ENCODE measurements around the gene ZNF496. TPM values are rescaled to one million over a fixed set of nuclear protein-coding genes. Genes with fewer than 3 reads are reported as not detected.

The ZNF496 gene
- total RNA-seq, 1 experiment from 2014 or later: 33.5 TPM

DNA sequence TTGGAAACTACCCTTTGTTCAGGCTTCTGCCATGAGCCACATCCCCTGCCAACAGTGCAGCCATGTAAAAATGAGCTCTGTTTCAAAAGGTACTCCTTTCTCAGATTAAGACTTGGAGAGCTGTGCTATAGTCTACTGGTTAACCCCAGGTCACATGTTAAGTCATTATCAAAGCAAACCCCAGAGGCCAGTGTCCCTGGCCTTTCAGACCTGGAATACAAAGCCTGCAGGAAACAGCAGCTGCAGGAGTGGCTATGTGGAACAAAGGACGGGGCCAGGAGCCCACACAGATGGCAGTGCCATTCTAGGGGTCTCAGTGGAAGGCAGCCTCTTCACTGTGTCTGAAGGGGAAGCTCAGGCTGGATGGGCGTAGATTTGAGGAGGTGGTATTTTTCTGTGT, 6.7 kb downstream of the ZNF496 start:
- Histone ChIP-seq H3K9me3 (replicated peaks) (no peaks in the 10 kb centered on the region), H3K4me1 (0 out of 2 replicates have a peak, but pooled peaks cover under 1% of the 10 kb centered on the region), H3K36me3 (peaks cover 60% of the 10 kb centered on the region), H3K27ac (no peak overlapping the region), H3K27me3 (no peaks in the 10 kb centered on the region), H3K4me3 (no peak overlapping the region)
- DNase-seq: peak; percentile 17 to 41

DNA sequence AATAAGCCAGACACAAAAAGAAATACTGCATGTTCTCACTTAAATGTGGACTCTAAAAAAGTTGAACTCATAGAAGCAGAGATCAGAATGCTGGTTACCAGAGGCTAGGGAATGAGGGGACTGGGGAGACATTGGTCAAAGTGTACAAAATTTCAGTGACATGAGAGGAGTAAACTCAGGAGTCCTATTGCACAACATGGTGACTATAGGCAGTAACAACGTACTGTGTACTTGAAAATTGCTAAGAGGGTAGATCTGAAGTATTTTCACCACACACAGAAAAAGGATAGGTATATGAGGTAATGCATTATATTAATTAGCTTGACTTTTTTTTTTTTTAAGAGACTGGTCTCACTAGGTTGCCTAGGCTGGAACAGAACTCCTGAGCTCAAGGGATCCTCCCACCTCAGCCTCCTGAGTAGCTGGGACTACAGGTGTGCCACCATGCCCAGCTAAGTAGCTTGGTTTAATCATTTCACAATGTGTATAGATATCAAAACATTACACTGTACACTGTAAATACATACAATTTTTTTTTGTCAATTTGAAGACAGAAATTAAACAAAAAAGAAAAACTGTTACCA, 7.4 kb downstream of the ZNF496 start:
- H3K9me3 ChIP-seq (replicated peaks): no peaks in the 10 kb centered on the region
- no peak overlapping the region for H3K4me3 ChIP-seq
- no peak for DNase-seq
- H3K4me1 ChIP-seq: no peaks in the 10 kb centered on the region
- H3K27me3 ChIP-seq: no peaks in the 10 kb centered on the region
- H3K27ac ChIP-seq: no peak overlapping the region
- H3K36me3 ChIP-seq: peaks cover 59% of the 10 kb centered on the region

GRCh38 chr1:247322849-247323586, 8.6 kb downstream of the ZNF496 start:
- Histone ChIP-seq H3K27me3 (no peaks in the 10 kb centered on the region), H3K4me3 (no peak overlapping the region), H3K9me3 (replicated peaks) (no peaks in the 10 kb centered on the region), H3K27ac (no peak overlapping the region), H3K36me3 (peaks cover 54% of the 10 kb centered on the region), H3K4me1 (no peaks in the 10 kb centered on the region)
- no peak for DNase-seq

- Histone ChIP-seq H3K27ac (no peak overlapping the region), H3K27me3 (no peaks in the 10 kb centered on the region), H3K9me3 (replicated peaks) (no peaks in the 10 kb centered on the region), H3K4me1 (no peaks in the 10 kb centered on the region), H3K36me3 (peaks cover 51% of the 10 kb centered on the region), H3K4me3 (no peak overlapping the region)
- no peak for DNase-seq
Observed at GRCh38 chr1:247322442-247322841, 9.2 kb downstream of the ZNF496 start.

GRCh38 chr1:247317702-247318101, 14.0 kb downstream of the ZNF496 start:
- Histone ChIP-seq H3K36me3 (peaks cover 47% of the 10 kb centered on the region), H3K4me3 (no peak overlapping the region), H3K27ac (no peak overlapping the region), H3K27me3 (no peaks in the 10 kb centered on the region), H3K9me3 (replicated peaks) (no peaks in the 10 kb centered on the region), H3K4me1 (no peaks in the 10 kb centered on the region)
- DNase-seq: no peak

- no peaks in the 10 kb centered on the region for H3K4me1 ChIP-seq
- no peaks in the 10 kb centered on the region for H3K9me3 ChIP-seq (replicated peaks)
- no peaks in the 10 kb centered on the region for H3K27me3 ChIP-seq
- H3K27ac ChIP-seq: no peak overlapping the region
- no peak for DNase-seq
- peaks cover 40% of the 10 kb centered on the region for H3K36me3 ChIP-seq
- no peak overlapping the region for H3K4me3 ChIP-seq
Observed at GRCh38 chr1:247316590-247317197, 15.0 kb downstream of the ZNF496 start.

GRCh38 chr1:247304031-247304430, 27.6 kb downstream of the ZNF496 start:
- peaks cover 58% of the 10 kb centered on the region for H3K36me3 ChIP-seq
- DNase-seq: no peak

DNA sequence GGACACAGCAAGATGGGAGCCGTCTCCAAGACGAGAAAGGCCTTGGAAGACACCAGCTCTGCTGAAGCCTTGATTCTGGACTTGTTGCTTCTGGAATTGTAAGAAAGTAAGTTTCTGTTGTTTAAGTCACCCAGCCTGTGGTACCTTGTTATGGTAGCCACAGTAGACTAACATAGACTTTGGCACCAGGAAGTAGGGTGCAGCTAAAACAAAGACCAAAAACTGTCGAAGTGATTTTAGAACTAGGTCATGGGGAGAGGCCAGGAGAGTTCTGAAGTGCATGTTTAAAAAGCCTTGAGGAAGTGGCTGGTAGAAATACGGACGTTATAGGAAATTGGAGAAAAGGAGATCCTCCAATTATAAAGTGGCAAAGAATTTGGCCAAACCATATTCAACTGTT, 28.5 kb downstream of the ZNF496 start:
- H3K27ac ChIP-seq: no peak overlapping the region
- H3K4me1 ChIP-seq: no peaks in the 10 kb centered on the region
- no peaks in the 10 kb centered on the region for H3K9me3 ChIP-seq (replicated peaks)
- no peak overlapping the region for H3K4me3 ChIP-seq
- no peak for DNase-seq
- no peaks in the 10 kb centered on the region for H3K27me3 ChIP-seq
- H3K36me3 ChIP-seq: peaks cover 55% of the 10 kb centered on the region

More at GRCh38 chr1:247304031-247304430, 27.6 kb downstream of the ZNF496 start:
- Histone ChIP-seq H3K27me3 (no peaks in the 10 kb centered on the region), H3K27ac (no peak overlapping the region), H3K4me1 (no peaks in the 10 kb centered on the region), H3K9me3 (replicated peaks) (no peaks in the 10 kb centered on the region), H3K4me3 (no peak overlapping the region)

GRCh38 chr1:247301176-247301540, 30.5 kb downstream of the ZNF496 start:
- Histone ChIP-seq H3K27ac (no peak overlapping the region), H3K36me3 (peaks cover 41% of the 10 kb centered on the region), H3K4me1 (no peaks in the 10 kb centered on the region), H3K9me3 (replicated peaks) (no peaks in the 10 kb centered on the region), H3K27me3 (no peaks in the 10 kb centered on the region), H3K4me3 (no peak overlapping the region)
- DNase-seq: no peak

DNA sequence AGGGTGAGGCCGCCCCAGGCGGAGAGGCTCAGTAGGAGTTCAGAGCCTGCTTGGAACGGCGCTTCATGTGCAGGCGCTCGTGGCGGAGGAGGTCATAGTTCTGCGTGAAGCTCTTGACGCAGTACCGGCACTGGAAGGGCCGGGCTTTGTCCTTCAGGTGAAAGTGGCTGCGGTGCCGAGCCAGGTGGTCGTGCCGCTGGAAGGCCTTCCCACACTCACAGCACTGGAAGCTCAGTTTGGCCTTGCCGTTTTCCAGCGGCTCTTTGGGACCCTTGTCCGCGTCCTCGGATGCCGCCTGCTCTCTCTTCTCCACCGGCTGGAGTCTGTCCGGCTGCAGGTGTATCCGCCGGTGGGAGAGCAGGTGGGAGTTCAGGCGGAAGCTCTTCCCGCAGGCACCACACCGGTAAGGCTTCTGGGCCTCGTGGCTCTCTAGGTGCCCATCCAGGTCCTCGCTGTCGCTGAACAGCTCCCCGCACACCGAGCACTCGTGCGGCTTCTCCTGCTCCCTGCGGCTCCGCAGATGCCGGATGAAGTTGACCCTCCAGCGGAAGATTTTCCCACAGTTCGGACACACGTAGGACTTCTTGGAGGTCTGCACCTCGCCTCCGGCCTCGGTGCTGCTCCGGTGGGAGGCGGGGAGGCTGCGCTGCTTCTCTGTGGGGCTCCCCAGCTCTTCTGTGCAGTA, 31.0 kb downstream of the ZNF496 start:
- Histone ChIP-seq H3K4me1 (no peaks in the 10 kb centered on the region), H3K4me3 (no peak overlapping the region), H3K27ac (no peak overlapping the region), H3K9me3 (replicated peaks) (no peaks in the 10 kb centered on the region), H3K36me3 (peaks cover 41% of the 10 kb centered on the region), H3K27me3 (no peaks in the 10 kb centered on the region)
- no peak for DNase-seq

GRCh38 chr1:247299723-247300381, 31.8 kb downstream of the ZNF496 start:
- H3K27me3 ChIP-seq: no peaks in the 10 kb centered on the region
- no peak overlapping the region for H3K4me3 ChIP-seq
- H3K4me1 ChIP-seq: no peaks in the 10 kb centered on the region
- H3K36me3 ChIP-seq: peaks cover 38% of the 10 kb centered on the region
- DNase-seq: no peak
- no peak overlapping the region for H3K27ac ChIP-seq
- H3K9me3 ChIP-seq (replicated peaks): no peaks in the 10 kb centered on the region

- Histone ChIP-seq H3K9me3 (replicated peaks) (no peaks in the 10 kb centered on the region), H3K4me1 (no peaks in the 10 kb centered on the region), H3K27ac (no peak overlapping the region), H3K27me3 (no peaks in the 10 kb centered on the region), H3K4me3 (no peak overlapping the region), H3K36me3 (peaks cover 28% of the 10 kb centered on the region)
- DNase-seq: no peak
Observed at GRCh38 chr1:247298701-247299100, 33.0 kb downstream of the ZNF496 start.

DNA sequence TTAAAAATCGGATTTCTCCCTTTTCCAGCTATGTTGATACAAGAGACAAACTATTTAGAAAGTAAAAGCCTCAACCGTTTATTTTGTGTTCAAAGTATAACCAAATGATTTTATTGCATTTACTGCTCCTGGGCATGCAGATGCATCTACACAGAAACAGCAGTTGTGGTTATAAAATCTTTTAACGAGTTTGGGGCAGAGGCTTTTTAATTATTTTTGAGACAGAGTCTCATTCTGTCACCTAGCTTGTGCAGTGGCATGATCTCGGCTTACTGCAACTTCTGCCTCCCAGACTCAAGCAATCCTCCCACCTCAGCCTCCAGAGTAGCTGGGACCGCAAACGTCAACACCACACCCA, 33.6 kb downstream of the ZNF496 start:
- H3K4me1 ChIP-seq: no peaks in the 10 kb centered on the region
- H3K36me3 ChIP-seq: peaks cover 22% of the 10 kb centered on the region
- no peaks in the 10 kb centered on the region for H3K27me3 ChIP-seq
- H3K9me3 ChIP-seq (replicated peaks): no peaks in the 10 kb centered on the region
- no peak overlapping the region for H3K4me3 ChIP-seq
- no peak for DNase-seq
- H3K27ac ChIP-seq: no peak overlapping the region

DNA sequence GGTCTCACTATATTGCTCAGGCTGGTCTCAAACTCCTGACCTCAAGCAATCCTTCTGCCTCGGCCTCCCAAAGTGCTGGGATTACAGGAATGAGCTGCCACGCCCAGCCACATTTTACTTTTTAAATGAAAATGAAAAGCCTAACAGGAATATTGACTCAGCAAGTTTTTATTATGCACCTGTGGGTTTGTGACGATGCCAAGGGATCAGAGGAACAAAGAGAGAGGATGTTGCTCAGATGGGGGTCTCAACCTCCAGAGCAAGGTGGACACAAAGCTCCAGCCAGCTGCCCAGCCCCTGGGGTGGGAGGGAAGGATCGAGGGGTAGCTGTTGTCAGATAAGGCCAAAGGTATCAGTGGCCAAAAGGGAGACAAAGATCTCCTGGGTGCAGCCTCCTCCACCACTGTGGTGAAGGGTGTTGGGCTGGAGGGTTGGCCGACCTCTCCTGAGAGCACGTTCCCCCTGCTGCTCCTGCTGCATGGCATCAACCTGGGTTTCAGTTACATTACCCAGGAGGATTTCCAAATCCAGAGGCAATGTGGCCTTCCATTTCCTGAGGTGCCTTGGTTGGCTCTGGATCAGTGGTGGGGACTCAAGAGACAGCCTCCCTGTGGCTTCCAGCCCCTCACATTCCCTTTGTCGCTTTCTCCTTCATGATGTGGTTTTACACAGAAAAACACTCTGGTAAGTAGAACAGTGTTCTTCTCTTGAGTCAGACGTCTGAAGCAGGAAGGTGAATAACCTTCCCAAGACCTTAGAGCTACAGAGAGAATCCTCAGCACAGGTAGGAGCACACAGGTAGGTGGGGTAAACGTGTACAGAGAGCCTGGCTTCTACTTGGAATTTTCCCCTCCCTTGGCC, 34.2 kb downstream of the ZNF496 start:
- Histone ChIP-seq H3K4me3 (no peak overlapping the region), H3K27me3 (no peaks in the 10 kb centered on the region), H3K36me3 (peaks cover 16% of the 10 kb centered on the region), H3K9me3 (replicated peaks) (no peaks in the 10 kb centered on the region), H3K27ac (no peak overlapping the region), H3K4me1 (no peaks in the 10 kb centered on the region)
- no peak for DNase-seq
